Uterus (tissue), 4 donors: Measurements from ENCODE around the gene RPL11. TPM values are rescaled to one million over a fixed set of nuclear protein-coding genes. Genes with fewer than 3 reads are reported as not detected.
"Not testable (repeated sequence)": the region's sequence is repeated elsewhere in the genome, so short reads cannot be mapped to it uniquely, and the experiment has no call there.

Experiments used
- DNase-seq, 2 donors: peaks; one replicate each; pipeline ENCODE4 v3.0.0-alpha.2; 2019 to 2020
- H3K27ac ChIP-seq, 2 donors: fragments of 200-600 bp; sonication (generic); 1 replicate in 1 of 2; 2 replicates in 1 of 2; pipeline ENCODE4 v1.5.1; 2016 to 2018
- H3K27me3 ChIP-seq, 2 donors: fragments of 200-600 bp; sonication (generic); one replicate each; pipeline ENCODE4 v1.5.1; 2018 to 2019; ENCODE audit warnings: control low read depth in 1 of 2
- H3K36me3 ChIP-seq, 2 donors: fragments of 200-600 bp; sonication (generic); one replicate each; pipeline ENCODE4 v1.5.1; 2019; ENCODE audit warnings: control low read depth in 1 of 2
- H3K4me1 ChIP-seq, 2 donors: fragments of 200-600 bp; sonication (generic); one replicate each; pipeline ENCODE4 v1.5.1; 2018 to 2019; ENCODE audit warnings: control low read depth in 1 of 2
- H3K4me3 ChIP-seq, 2 donors: fragments of 200-600 bp; sonication (generic); 1 replicate in 1 of 2; 2 replicates in 1 of 2; pipeline ENCODE4 v1.5.1; 2018 to 2019; ENCODE audit warnings: mild to moderate bottlenecking in 1 of 2
- H3K9me3 ChIP-seq, 2 donors: fragments of 200-600 bp; sonication (generic); one replicate each; pipeline ENCODE4 v1.5.1; 2019; ENCODE audit warnings: control low read depth in 1 of 2
- CTCF ChIP-seq, 4 experiments: fragments of 200-600 bp in 2 of 4; fragments of 450-650 bp in 2 of 4; sonication (generic) in 2 of 4; IDR thresholded peaks; one replicate each; pipeline ENCODE4 v1.5.1; 2016 to 2019; ENCODE audit warnings: antibody characterized with exemption in 4 of 4, mild to moderate bottlenecking in 2 of 4, moderate library complexity in 1 of 4
- POLR2A ChIP-seq, 2 donors: fragments of 450-650 bp; IDR thresholded peaks; one replicate each; pipeline ENCODE4 v1.6.1; 2016; ENCODE audit warnings: antibody characterized with exemption in 2 of 2, mild to moderate bottlenecking in 1 of 2, moderate library complexity in 1 of 2
- intact Hi-C: fragments of 100-400 bp; cut with DNase I; formaldehyde crosslinking; loops from one replicate; pipeline ENCODE4 v1.15.1; 2023; ENCODE audit warnings: low total_unique reads
- total RNA-seq, 4 donors: library from RNA; depleted of rRNA in 3 of 4; stranded (reverse); fragments of >200 nt in 3 of 4; gene quantifications; one replicate each; pipeline versions ENCODE4 v1.1.0 to v1.2.4, GENCODE V29; 2014 to 2023
- donor health status: DM: yes; HTN: yes; CAD: no.

RPL11 gene
- total RNA-seq, 4 donors from 2014 or later, result 710 to 1,429 (median 1,220) TPM

- Histone ChIP-seq H3K27me3 (no peaks in the 10 kb centered on the region), H3K4me1 (no peaks in the 10 kb centered on the region), H3K4me3 (no peak overlapping the region), H3K9me3 (no peaks in the 10 kb centered on the region), H3K27ac (no peak overlapping the region), H3K36me3 (no peaks in the 10 kb centered on the region)
- DNase-seq, result no peak
- TF ChIP-seq CTCF (IDR thresholded peaks at IDR 0.05) (no peak), POLR2A (IDR thresholded peaks at IDR 0.05) (no peak)
- intact Hi-C loops, result no loop called here
These were observed 35.1 kb downstream of the RPL11 start for GRCh38 chr1:23726686-23727085.

GRCh38 chr1:23727362-23727811 lies 35.8 kb downstream of the RPL11 start:
- H3K9me3 ChIP-seq, result no peaks in the 10 kb centered on the region
- no peaks in the 10 kb centered on the region for H3K36me3 ChIP-seq
- no peaks in the 10 kb centered on the region for H3K4me1 ChIP-seq
- TF ChIP-seq POLR2A (IDR thresholded peaks at IDR 0.05), result no peak
- TF ChIP-seq CTCF (IDR thresholded peaks at IDR 0.05), result no peak
- no peaks in the 10 kb centered on the region for H3K27me3 ChIP-seq
- intact Hi-C loops, result no loop called here
- DNase-seq, result peak; percentile 73 to 76
- H3K4me3 ChIP-seq, result no peak overlapping the region
- H3K27ac ChIP-seq, result no peak overlapping the region

GRCh38 chr1:23732363-23733224 lies 41.0 kb downstream of the RPL11 start:
- intact Hi-C loops, result no loop called here
- Histone ChIP-seq H3K27ac (no peak overlapping the region), H3K27me3 (no peaks in the 10 kb centered on the region), H3K9me3 (no peaks in the 10 kb centered on the region), H3K36me3 (no peaks in the 10 kb centered on the region), H3K4me3 (no peak overlapping the region), H3K4me1 (no peaks in the 10 kb centered on the region)
- TF ChIP-seq POLR2A (IDR thresholded peaks at IDR 0.05) (no peak), CTCF (IDR thresholded peaks at IDR 0.05) (no peak)
- DNase-seq, result no peak

- DNase-seq, H3K4me1 ChIP-seq, H3K27me3 ChIP-seq, H3K27ac ChIP-seq, H3K36me3 ChIP-seq, intact Hi-C loops, H3K4me3 ChIP-seq, H3K9me3 ChIP-seq: not testable (repeated sequence)
These were observed 41.7 kb downstream of the RPL11 start for GRCh38 chr1:23733281-23733680.

- intact Hi-C loops, result no loop called here
- H3K36me3 ChIP-seq, result no peaks in the 10 kb centered on the region
- H3K9me3 ChIP-seq, result no peaks in the 10 kb centered on the region
- H3K27me3 ChIP-seq, result no peaks in the 10 kb centered on the region
- DNase-seq, result no peak
- no peak for TF ChIP-seq CTCF (IDR thresholded peaks at IDR 0.05)
- no peak overlapping the region for H3K27ac ChIP-seq
- H3K4me1 ChIP-seq, result no peaks in the 10 kb centered on the region
- no peak overlapping the region for H3K4me3 ChIP-seq
These were observed 45.0 kb downstream of the RPL11 start for GRCh38 chr1:23736437-23737134.
